Stomach smooth muscle (tissue), 2 donors: Measurements from ENCODE around the gene LRMDA.
"Not testable (repeated sequence)": the region's sequence is repeated elsewhere in the genome, so short reads cannot be mapped to it uniquely, and the experiment has no call there.

Source experiments
- H3K27ac ChIP-seq: one replicate; pipeline ENCODE4 v1.7.0; 2013; ENCODE audit warnings: mild to moderate bottlenecking, low read length, inconsistent platforms
- H3K27me3 ChIP-seq, 2 donors: one replicate each; pipeline ENCODE4 v1.7.0; 2013; ENCODE audit warnings: low read length in 2 of 2; ENCODE audit not compliant: insufficient read depth in 2 of 2, control insufficient read depth in 1 of 2
- H3K36me3 ChIP-seq, 2 donors: one replicate each; pipeline ENCODE4 v1.7.0; 2013; ENCODE audit warnings: low read length in 2 of 2; ENCODE audit not compliant: control insufficient read depth in 2 of 2, insufficient read depth in 2 of 2
- H3K4me1 ChIP-seq: one replicate; pipeline ENCODE4 v1.7.0; 2013; ENCODE audit warnings: low read length; ENCODE audit not compliant: control insufficient read depth, insufficient read depth
- H3K4me3 ChIP-seq, 2 donors: one replicate each; pipeline ENCODE4 v1.7.0; 2013; ENCODE audit warnings: low read length in 2 of 2
- H3K9ac ChIP-seq, 2 donors: one replicate each; pipeline ENCODE4 v1.7.0; 2013; ENCODE audit warnings: low read length in 2 of 2, mild to moderate bottlenecking in 1 of 2
- H3K9me3 ChIP-seq, 2 donors: one replicate each; pipeline ENCODE4 v1.7.0; 2013; ENCODE audit warnings: low read length in 2 of 2; ENCODE audit not compliant: control insufficient read depth in 2 of 2
- donor health status: healthy.
- donor health status: Pancreatic carcinoma.

LRMDA gene

GRCh38 chr10:75744261-75744660 lies 312.8 kb downstream of the LRMDA start:
- Histone ChIP-seq H3K9ac (no peak overlapping the region), H3K27me3 (no peaks in the 10 kb centered on the region), H3K27ac (no peak overlapping the region), H3K9me3 (peaks cover 0 to 7% of the 10 kb centered on the region in 2 donors), H3K4me3 (no peak overlapping the region), H3K36me3 (no peaks in the 10 kb centered on the region), H3K4me1 (no peaks in the 10 kb centered on the region)

DNA sequence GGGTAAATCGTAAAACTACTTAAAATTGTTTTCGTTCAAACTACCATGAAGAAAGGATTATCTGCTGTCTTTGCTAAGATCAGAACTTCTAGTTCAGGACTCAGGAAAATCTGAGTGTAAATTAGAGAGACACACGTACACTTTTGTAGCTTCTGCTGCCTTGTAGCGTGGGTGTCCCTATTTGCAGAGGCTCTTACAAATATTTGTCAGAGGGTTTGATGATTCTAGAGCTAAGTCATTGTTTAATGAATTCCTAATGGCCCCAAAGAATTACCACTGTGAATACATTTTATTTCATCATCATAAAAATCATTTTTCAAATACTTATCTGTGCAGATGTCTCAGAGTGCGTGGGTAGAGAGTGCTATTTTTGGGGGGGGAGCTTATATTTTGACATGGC lies 314.9 kb downstream of the LRMDA start:
- no peaks in the 10 kb centered on the region for H3K36me3 ChIP-seq
- no peaks in the 10 kb centered on the region for H3K4me1 ChIP-seq
- H3K9me3 ChIP-seq: peaks cover 0 to 1% of the 10 kb centered on the region in 2 donors
- no peak overlapping the region for H3K9ac ChIP-seq
- H3K27ac ChIP-seq: no peak overlapping the region
- no peaks in the 10 kb centered on the region for H3K27me3 ChIP-seq
- no peak overlapping the region for H3K4me3 ChIP-seq

- H3K27ac ChIP-seq, H3K9me3 ChIP-seq, H3K36me3 ChIP-seq, H3K4me1 ChIP-seq, H3K9ac ChIP-seq, H3K27me3 ChIP-seq, H3K4me3 ChIP-seq: not testable (repeated sequence)
These were observed 318.9 kb downstream of the LRMDA start for GRCh38 chr10:75750093-75750875.

- Histone ChIP-seq H3K9ac (no peak overlapping the region), H3K9me3 (no peaks in the 10 kb centered on the region), H3K27me3 (peaks cover 0 to 2% of the 10 kb centered on the region in 2 donors), H3K36me3 (no peaks in the 10 kb centered on the region), H3K27ac (no peak overlapping the region), H3K4me1 (no peaks in the 10 kb centered on the region), H3K4me3 (no peak overlapping the region)
These were observed 319.8 kb downstream of the LRMDA start for GRCh38 chr10:75751232-75751631.

DNA sequence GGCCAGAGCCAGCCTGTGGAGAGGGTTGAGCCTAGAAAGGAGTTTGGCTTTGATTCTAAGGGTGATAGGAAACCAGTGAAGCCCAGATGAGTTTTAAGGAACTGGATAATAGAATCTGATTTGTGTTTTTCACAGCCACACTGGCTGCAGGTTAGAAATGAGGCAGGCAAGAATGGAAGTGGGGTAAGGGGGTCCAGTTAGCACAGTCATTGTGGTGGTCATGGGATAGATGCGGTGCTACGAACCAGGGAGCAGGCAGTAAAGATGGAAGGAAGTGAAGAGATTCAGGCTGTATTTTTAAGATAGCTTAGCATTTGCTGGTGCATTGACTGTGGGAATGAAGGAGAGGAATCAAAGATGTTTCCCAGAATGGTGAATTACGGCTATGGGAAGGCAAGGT lies 322.2 kb downstream of the LRMDA start:
- Histone ChIP-seq H3K4me3 (no peak overlapping the region), H3K9ac (no peak overlapping the region), H3K9me3 (peaks cover 0 to 3% of the 10 kb centered on the region in 2 donors), H3K27me3 (peaks cover 0 to 2% of the 10 kb centered on the region in 2 donors), H3K27ac (no peak overlapping the region), H3K4me1 (no peaks in the 10 kb centered on the region), H3K36me3 (no peaks in the 10 kb centered on the region)

DNA sequence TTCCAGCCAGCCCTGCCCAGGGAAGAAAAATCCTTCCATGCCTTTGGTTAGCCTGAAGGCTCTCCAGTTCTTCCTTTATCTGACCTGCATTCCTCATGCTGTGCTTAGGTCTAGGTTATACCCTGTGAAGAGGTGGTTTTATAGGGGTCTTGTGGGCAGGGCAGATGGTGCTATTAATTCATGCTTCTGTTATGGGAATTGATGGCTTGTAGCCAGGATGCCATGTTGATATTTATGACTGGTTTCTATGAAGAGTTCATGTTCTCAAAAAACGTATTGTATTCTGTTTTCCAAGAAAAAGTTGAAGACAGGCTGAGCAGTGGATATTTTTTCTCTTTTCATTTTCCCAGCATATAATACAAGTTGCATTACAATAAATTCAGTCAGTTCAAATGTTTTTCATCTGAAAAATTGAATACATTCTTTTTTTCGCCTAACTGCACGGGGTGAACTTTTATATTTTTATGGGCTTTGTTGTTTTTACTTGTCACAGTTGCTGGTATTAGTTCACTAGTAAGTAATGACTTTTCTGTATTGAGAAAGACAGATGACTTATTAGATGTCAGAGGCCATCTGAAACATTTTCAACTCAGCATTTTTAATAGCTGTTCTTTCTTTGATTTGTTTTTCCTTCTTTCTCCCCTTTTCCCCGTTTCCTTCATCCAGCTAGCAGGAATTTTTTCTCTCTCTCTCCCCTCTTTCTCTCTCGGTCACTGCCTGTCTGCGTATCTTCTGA lies 322.8 kb downstream of the LRMDA start:
- no peak overlapping the region for H3K9ac ChIP-seq
- H3K4me1 ChIP-seq: no peaks in the 10 kb centered on the region
- H3K27me3 ChIP-seq: peaks cover 0 to 2% of the 10 kb centered on the region in 2 donors
- H3K27ac ChIP-seq: no peak overlapping the region
- no peak overlapping the region for H3K4me3 ChIP-seq
- peaks cover 0 to 3% of the 10 kb centered on the region in 2 donors for H3K9me3 ChIP-seq
- no peaks in the 10 kb centered on the region for H3K36me3 ChIP-seq

GRCh38 chr10:75755528-75755927 lies 324.1 kb downstream of the LRMDA start:
- peaks cover 0 to 2% of the 10 kb centered on the region in 2 donors for H3K27me3 ChIP-seq
- H3K36me3 ChIP-seq: no peaks in the 10 kb centered on the region
- no peak overlapping the region for H3K9ac ChIP-seq
- H3K4me1 ChIP-seq: no peaks in the 10 kb centered on the region
- H3K4me3 ChIP-seq: no peak overlapping the region
- H3K9me3 ChIP-seq: peaks cover 0 to 3% of the 10 kb centered on the region in 2 donors
- no peak overlapping the region for H3K27ac ChIP-seq

DNA sequence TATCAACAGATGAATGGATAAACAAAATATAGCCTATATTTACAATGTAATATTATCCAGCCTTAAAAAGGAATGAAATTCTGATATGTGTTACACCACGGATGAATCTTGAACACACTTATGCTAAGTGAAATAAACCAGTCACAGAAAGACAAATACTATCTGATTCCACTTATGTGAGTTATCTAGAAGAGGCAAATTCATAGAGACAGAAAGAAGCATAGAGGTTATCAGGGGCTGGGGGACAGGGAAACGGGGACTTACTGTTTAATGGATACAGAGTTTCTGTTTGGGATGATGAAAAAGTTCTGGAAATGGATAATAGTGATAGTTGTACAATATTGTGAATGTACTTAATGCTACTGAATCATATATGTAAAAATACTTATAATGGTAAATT lies 329.9 kb downstream of the LRMDA start:
- Histone ChIP-seq H3K9ac (no peak overlapping the region), H3K9me3 (peaks cover 0 to 3% of the 10 kb centered on the region in 2 donors), H3K4me1 (no peaks in the 10 kb centered on the region), H3K4me3 (no peak overlapping the region), H3K36me3 (no peaks in the 10 kb centered on the region), H3K27me3 (no peaks in the 10 kb centered on the region), H3K27ac (no peak overlapping the region)

DNA sequence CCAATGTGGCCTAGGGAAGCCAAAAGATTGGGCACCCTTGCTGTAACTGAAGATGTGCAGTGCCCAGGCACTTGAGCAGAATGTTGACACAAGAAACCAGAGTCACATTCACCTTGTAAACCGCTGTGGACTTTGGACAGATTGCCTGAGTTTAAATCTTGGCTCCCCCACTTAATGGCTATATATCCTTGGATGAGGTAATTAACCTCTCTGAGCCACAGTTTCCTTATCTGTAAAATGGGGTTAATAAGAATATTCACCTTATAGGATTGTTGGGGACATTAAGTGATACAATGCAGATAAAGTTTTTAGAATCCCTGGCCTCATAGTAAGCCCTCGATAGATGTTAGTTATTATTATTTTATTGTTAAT lies 331.0 kb downstream of the LRMDA start:
- H3K4me3 ChIP-seq: no peak overlapping the region
- H3K9ac ChIP-seq: no peak overlapping the region
- H3K4me1 ChIP-seq: no peaks in the 10 kb centered on the region
- H3K36me3 ChIP-seq: no peaks in the 10 kb centered on the region
- H3K27ac ChIP-seq: no peak overlapping the region
- H3K9me3 ChIP-seq: no peaks in the 10 kb centered on the region
- no peaks in the 10 kb centered on the region for H3K27me3 ChIP-seq

DNA sequence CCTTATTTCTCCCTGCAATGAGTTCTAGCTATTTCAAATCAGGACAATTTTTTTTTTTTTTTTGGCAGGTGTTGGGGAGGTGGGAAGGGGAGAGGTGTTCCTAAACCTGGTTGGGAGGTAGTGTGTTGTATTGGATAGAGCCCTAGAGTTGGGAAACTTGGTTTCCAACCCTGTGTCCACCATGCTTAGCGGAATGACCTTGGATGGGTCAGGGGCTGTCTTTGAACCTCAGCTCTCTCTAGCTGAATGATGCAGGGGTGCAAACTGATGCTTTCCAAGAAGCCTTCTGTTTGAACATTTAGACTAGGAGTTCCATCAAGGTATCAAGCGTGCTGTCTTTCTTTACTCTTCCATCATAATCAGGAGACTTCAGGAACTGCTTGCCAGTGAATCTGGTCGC lies 332.2 kb downstream of the LRMDA start:
- Histone ChIP-seq H3K27me3 (no peaks in the 10 kb centered on the region), H3K9ac (no peak overlapping the region), H3K27ac (no peak overlapping the region), H3K4me3 (no peak overlapping the region), H3K36me3 (no peaks in the 10 kb centered on the region), H3K4me1 (no peaks in the 10 kb centered on the region), H3K9me3 (no peaks in the 10 kb centered on the region)
